ES-I3 (cell line): ENCODE measurements around the gene RPS5.
A peak's percentile ranks its signal among the peaks of the same experiment; 100 is the strongest.

Experiments used
- H3K36me3 ChIP-seq: 2 replicates; pipeline ENCODE4 v1.6.1; 2013; ENCODE audit warnings: mild to moderate bottlenecking, low read length, control low read depth, moderate library complexity; ENCODE audit not compliant: insufficient read depth
- H3K4me1 ChIP-seq: 2 replicates; pipeline ENCODE4 v1.6.1; 2013; ENCODE audit warnings: mild to moderate bottlenecking, control low read depth, low read length; ENCODE audit not compliant: insufficient read depth
- H3K9ac ChIP-seq: 2 replicates; pipeline ENCODE4 v1.6.1; 2013; ENCODE audit warnings: low read depth, mild to moderate bottlenecking, low read length, moderate library complexity
- H3K9me3 ChIP-seq: 2 replicates; pipeline ENCODE4 v1.6.1; 2013; ENCODE audit warnings: mild to moderate bottlenecking, low read length, moderate library complexity; ENCODE audit not compliant: control insufficient read depth, insufficient read depth

RPS5 gene

GRCh38 chr19:58387338-58388174, 487 bp downstream of the RPS5 start:
- Histone ChIP-seq H3K4me1 (peaks cover 7% of the 10 kb centered on the region; the same call in 1 of the 2 replicates), H3K36me3 (peaks cover 23% of the 10 kb centered on the region), H3K9me3 (no peaks in the 10 kb centered on the region), H3K9ac (peak overlapping the region; percentile 90)

GRCh38 chr19:58388175-58388526, 1.1 kb downstream of the RPS5 start:
- H3K36me3 ChIP-seq = peaks cover 23% of the 10 kb centered on the region
- peak overlapping the region; percentile 90; the same call in 1 of the 2 replicates for H3K9ac ChIP-seq
- H3K9me3 ChIP-seq = no peaks in the 10 kb centered on the region
- H3K4me1 ChIP-seq = peaks cover 7% of the 10 kb centered on the region; the same call in 1 of the 2 replicates

- H3K9me3 ChIP-seq = no peaks in the 10 kb centered on the region
- no peak overlapping the region for H3K9ac ChIP-seq
- no peaks in the 10 kb centered on the region; the same call in 1 of the 2 replicates for H3K4me1 ChIP-seq
- peaks cover 30% of the 10 kb centered on the region for H3K36me3 ChIP-seq
Observed at GRCh38 chr19:58392945-58393724, 6.1 kb downstream of the RPS5 start.

GRCh38 chr19:58393725-58394033, 6.6 kb downstream of the RPS5 start:
- peaks cover 25% of the 10 kb centered on the region for H3K36me3 ChIP-seq
- no peaks in the 10 kb centered on the region for H3K9me3 ChIP-seq
- no peak overlapping the region for H3K9ac ChIP-seq
- no peaks in the 10 kb centered on the region; the same call in 1 of the 2 replicates for H3K4me1 ChIP-seq

DNA sequence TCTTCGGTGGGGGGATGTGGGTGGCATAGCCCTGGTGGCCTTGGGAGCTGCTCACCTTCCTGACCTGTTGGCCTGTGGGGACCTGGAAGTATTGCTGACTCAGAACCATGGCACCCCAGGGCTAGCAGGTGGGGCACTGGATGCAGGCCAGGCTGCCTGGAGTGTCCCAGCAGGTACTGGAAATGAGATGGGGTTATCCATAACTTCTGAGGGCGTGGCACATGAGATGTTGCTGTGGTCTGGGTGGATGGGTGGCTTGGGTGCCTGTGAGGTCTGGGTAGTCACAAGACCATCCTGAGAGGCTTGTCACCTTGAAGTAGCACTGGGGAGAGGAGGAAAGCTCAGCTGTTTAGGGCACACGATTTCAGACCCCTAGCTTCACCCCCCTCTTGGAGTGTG, 7.8 kb downstream of the RPS5 start:
- Histone ChIP-seq H3K9me3 (no peaks in the 10 kb centered on the region), H3K4me1 (no peaks in the 10 kb centered on the region; the same call in 1 of the 2 replicates), H3K9ac (no peak overlapping the region), H3K36me3 (peaks cover 18% of the 10 kb centered on the region)

DNA sequence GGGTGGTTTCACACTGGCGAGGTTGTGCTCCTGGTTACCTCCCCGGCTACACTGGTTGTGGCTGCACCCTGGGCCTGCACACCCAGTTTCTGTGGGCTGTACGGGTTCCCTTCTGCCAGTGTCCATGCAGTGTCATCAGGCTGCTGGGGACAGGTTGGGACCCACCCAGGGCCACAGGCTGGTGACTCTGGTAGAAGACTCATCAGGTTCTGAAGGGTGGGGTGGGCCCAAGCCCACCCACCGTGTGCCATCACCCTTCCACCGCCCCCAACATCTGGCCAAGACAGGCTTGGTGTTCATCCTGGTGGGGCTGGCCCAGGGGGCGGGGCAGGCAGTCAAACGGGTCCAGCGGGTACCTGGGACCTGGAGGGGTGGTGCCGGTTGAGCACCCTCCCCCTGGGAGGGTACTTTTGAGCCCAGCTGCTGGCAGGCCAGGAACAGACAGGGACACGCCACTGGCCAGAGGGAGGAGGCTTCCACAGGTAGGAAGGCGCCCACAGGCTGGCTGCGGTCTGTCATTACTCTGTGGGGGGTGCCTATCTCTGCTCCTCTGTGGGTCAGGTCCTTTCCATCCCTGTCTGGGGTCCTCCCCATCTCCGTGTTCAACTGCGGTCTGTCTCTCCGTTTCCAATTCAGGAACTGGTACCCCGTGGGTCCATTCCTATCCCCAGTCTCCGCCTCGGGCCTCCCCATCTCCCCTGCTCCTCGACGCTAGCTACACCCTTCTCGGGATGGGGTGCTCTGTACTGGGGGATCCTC, 8.3 kb downstream of the RPS5 start, which contains the start of gene RNF225:
Gene RNF225 (plus strand): TSS at position 437 of the 759 bp plus-strand sequence. CDS start 434 bp downstream, outside the sequence.
- H3K9ac ChIP-seq = peak within 1 kb of the TSS; percentile 59
- no peaks in the 10 kb centered on the region for H3K9me3 ChIP-seq
- H3K36me3 ChIP-seq = peaks cover 18% of the 10 kb centered on the region
- H3K4me1 ChIP-seq = no peaks in the 10 kb centered on the region; the same call in 1 of the 2 replicates

DNA sequence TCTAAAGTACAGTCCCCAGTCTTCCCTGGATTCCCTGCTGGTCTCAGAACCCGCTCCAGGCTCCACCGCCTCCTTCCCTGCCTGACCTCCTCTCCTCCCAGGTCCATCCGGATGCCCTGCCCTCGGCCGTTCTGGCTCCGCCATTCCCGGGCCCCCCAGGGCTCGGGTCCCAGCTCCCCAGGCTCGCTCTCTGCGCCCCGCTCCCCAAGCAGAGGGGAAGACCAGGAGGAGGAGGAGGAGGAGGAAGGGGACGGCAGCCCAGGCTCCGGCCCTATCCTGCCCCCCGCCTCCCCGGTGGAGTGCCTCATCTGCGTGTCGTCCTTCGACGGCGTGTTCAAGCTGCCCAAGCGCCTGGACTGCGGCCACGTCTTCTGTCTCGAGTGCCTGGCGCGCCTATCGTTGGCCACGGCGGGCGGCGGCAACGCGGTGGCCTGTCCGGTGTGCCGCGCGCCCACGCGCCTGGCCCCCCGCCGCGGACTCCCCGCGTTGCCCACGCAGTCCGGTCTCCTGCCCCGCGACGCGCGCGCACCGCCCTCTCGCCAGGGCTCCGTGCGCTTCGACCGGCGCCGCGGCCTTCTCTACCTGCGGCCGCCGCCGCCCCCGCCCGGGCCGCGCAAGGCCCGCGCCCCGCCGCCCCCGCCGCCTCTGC, 9.0 kb downstream of the RPS5 start:
- peak overlapping the region; percentile 59 for H3K9ac ChIP-seq

DNA sequence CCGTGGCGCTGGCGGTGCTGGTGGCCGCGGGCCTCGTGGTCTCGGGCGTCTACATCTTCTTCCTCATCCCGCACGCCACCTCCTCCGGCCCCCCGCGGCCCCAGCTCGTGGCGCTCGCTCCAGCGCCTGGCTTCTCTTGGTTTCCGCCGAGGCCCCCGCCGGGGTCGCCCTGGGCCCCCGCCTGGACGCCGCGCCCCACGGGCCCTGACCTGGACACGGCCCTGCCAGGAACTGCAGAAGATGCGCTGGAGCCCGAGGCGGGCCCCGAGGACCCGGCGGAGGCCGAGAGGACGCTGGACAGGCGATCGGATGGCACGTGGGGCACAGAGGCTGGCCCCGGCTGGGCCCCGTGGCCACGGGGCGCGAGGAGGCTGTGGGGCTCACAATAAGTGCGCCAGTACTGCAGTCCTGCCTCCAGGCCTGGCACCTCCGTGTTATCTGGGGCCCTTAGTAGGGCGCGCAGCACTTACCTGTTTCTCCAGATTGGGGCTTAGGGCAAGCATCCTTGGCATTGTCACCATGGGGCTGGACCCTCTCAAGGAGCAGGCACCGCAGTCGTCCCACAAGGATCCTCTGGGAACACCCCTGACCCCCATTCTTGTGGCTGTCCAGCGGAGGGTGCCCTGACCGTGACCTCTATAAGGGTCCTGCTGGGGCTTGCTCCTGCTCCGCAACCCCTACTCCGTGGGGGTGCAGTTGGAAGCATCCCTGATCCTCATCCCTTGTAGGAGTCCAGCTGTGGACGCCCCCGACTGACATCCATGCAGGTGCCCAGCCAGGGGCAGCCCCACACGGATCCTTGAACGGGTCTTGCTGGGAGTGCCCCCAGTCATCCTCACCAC, 9.8 kb downstream of the RPS5 start:
- Histone ChIP-seq H3K9ac (peak overlapping the region; percentile 21; the same call in 1 of the 2 replicates), H3K4me1 (no peaks in the 10 kb centered on the region; the same call in 1 of the 2 replicates), H3K9me3 (no peaks in the 10 kb centered on the region), H3K36me3 (peaks cover 12% of the 10 kb centered on the region)

More for the DNA sequence above, 9.0 kb downstream of the RPS5 start:
- no peaks in the 10 kb centered on the region for H3K9me3 ChIP-seq
- H3K4me1 ChIP-seq = no peaks in the 10 kb centered on the region; the same call in 1 of the 2 replicates
- H3K36me3 ChIP-seq = peaks cover 14% of the 10 kb centered on the region

DNA sequence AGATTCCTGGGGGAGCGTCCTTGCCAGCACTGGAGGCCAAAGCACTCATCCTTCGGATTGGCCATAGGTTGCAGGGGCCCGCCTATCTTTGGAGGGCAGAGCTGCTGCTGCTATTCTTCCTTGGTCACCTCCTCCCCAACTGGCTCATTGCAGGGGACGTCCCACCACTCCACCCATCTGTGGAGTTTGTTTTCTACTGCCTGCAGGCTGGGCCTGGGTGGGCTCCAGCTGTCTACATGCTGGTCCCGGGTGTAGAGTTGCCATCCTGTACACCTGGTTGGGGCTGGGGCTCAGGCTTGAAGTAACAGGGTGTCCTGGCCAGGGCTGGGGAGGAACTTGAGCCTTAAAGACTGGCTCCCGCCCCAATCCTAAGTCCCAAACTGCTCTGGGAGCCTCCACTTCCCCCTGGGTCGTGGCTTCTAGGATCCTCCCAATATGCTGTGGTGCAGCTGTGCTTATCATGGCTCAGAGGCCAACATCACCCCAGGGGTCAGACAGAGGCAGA, 10.5 kb downstream of the RPS5 start:
- H3K4me1 ChIP-seq = no peaks in the 10 kb centered on the region; the same call in 1 of the 2 replicates

DNA sequence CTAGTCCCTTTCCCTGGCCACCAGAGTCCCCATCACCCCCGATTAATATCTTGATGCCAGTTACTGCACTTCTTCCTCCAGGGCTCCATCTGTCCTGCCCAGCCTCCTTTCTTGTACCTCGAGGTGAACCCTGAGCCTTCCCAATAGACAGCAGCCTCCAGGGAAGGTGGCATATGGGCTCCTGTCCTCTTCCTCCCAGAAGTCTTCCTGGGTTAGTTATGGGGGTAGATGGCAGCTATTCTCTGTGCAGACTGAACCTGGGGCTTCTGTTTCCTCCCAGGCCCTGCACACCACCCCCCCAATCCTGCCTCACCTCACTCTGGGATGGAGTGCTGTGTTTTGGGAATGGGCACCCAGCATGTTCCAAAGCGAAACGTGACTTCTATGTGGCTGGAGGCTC, 11.0 kb downstream of the RPS5 start:
- H3K9ac ChIP-seq = no peak overlapping the region
- no peaks in the 10 kb centered on the region for H3K9me3 ChIP-seq
- peaks cover 9% of the 10 kb centered on the region; the same call in 1 of the 2 replicates for H3K36me3 ChIP-seq
- H3K4me1 ChIP-seq = no peaks in the 10 kb centered on the region; the same call in 1 of the 2 replicates

More for the DNA sequence above, 10.5 kb downstream of the RPS5 start:
- Histone ChIP-seq H3K9me3 (no peaks in the 10 kb centered on the region), H3K9ac (no peak overlapping the region), H3K36me3 (peaks cover 9% of the 10 kb centered on the region)

DNA sequence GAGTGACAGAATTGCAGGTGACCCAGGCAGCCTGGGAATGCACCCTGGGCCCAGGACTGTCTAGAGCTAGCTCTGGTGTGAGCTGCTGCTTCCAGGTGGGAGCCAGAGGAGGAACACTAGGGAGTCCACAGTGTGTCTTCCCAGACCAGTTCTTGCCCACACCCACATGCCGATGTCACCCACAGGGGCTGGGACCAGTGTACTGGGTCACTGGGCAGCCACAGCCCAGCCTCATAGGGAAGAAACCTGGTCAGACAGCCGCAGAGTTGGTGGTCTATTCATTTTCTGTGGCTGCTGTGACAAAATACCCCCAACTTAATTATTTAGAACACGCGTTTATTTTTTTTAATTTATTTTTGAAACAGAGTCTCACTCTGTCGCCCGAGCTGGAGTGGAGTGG, 11.5 kb downstream of the RPS5 start:
- Histone ChIP-seq H3K9me3 (no peaks in the 10 kb centered on the region), H3K36me3 (peaks cover 7% of the 10 kb centered on the region; the same call in 1 of the 2 replicates), H3K4me1 (no peaks in the 10 kb centered on the region; the same call in 1 of the 2 replicates), H3K9ac (no peak overlapping the region)

DNA sequence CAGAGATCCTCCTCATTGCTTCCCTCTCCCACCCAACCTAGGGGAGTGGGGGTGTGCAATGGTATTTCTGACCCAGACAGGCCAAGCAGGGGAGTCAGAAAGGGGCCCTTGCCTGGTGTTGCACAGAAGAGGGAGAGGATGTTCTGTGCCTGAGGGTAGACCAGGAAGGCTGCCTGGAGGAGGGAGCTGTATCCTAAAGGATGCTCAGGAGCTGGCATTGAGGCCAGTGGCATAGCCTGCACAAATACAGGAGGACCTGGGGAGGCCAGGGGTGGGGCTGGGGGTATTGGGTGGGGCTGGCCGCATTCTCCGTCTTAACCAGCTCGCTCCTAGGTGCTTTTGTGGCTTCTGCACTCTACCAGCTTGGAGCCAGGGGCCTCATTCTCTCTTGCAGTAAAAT, 12.8 kb downstream of the RPS5 start:
- Histone ChIP-seq H3K9me3 (no peaks in the 10 kb centered on the region), H3K36me3 (no peaks in the 10 kb centered on the region), H3K4me1 (no peaks in the 10 kb centered on the region; the same call in 1 of the 2 replicates), H3K9ac (no peak overlapping the region)
